Measurements from ENCODE around the gene CACFD1. TPM values are rescaled to one million over a fixed set of nuclear protein-coding genes. Genes with fewer than 3 reads are reported as not detected.

Gene CACFD1
- total RNA-seq, 1 experiment from 2014 or later = 6.9 TPM

DNA sequence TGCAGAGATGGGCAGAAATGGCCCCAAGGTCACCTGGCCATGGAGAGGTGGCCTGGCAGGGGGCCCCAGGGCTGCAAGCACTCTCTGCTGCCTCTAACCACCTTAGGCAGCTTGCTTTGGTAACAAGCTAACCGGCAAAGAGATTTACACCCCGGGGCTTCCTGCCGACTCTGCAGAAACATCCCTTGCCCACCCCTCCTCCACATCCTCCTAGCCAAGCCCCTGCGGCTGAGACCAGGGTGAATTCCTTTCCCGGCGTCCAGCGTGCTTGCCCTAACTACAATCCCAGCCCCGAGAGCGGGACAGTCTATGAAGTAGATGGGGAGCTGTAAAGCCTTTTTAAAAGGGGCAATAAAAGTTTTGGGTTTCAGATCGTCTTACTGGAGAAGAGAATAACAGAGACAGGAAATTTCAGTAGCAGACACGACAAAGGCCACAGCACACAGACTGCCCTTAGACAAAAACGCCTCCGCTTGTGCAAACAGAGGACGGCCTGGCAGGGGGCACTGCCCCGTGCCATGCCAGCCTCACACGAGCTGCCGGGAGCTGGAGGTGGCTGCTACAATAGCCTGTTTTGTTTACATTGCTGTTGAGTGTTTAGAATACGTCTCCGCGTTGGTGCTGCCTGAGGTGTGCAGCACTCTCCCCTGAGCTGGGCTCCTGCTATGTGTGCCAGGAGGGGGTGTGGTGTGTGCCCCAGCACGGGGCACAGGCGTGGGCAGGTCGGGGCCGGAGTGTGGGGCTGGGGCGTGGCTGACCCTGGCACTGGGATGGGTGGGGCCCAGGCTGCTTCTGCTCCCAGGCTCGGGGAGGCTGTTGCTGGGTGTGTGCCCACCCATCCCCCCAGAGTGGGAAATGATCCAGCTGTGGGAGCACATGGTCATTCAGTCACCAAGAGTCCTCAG is 49.7 kb downstream of the CACFD1 start:
- RAD21 ChIA-PET (ENCODE audit: low non-redundant PET in 1 of 2, low total read pairs in 2 of 2, uncharacterized antibody in 2 of 2, unreplicated experiment in 2 of 2) = interaction anchor here in 1 of 2 experiments (0.6 kb wide), 1 partner anchor 19 kb away, joined by 3 read pairs; no protein-coding TSS in a partner anchor
- H3K27ac ChIP-seq (ENCODE audit: low read depth, low read length) = no peak overlapping the region
- ATAC-seq = peak; percentile 49
- no peak overlapping the region for H3K4me3 ChIP-seq (replicated peaks in 1 of 2; ENCODE audit: low read depth in 1 of 2, low read length in 2 of 2)
- H3K4me1 ChIP-seq (ENCODE audit: control insufficient read depth in 1 of 2, insufficient read depth in 2 of 2, low read length in 2 of 2) = peaks cover 6 to 10% of the 10 kb centered on the region in 2 experiments; a peak in 3 of 4 replicates
- TF ChIP-seq, protein P1, sequence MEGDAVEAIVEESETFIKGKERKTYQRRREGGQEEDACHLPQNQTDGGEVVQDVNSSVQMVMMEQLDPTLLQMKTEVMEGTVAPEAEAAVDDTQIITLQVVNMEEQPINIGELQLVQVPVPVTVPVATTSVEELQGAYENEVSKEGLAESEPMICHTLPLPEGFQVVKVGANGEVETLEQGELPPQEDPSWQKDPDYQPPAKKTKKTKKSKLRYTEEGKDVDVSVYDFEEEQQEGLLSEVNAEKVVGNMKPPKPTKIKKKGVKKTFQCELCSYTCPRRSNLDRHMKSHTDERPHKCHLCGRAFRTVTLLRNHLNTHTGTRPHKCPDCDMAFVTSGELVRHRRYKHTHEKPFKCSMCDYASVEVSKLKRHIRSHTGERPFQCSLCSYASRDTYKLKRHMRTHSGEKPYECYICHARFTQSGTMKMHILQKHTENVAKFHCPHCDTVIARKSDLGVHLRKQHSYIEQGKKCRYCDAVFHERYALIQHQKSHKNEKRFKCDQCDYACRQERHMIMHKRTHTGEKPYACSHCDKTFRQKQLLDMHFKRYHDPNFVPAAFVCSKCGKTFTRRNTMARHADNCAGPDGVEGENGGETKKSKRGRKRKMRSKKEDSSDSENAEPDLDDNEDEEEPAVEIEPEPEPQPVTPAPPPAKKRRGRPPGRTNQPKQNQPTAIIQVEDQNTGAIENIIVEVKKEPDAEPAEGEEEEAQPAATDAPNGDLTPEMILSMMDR (IDR thresholded peaks at IDR 0.05 in 2 of 3, conservative IDR thresholded peaks at IDR 0.05 in 1 of 3; ENCODE audit: borderline replicate concordance in 1 of 3, insufficient read depth in 1 of 3, low read depth in 2 of 3, low read length in 2 of 3) = no peak
- H2AFZ ChIP-seq (ENCODE audit: low read depth, low read length, poor library complexity, severe bottlenecking) = no peak overlapping the region
- CTCF ChIA-PET = no interaction called here
- intact Hi-C loops (cut with micrococcal nuclease) = no loop called here
- POLR2A ChIA-PET = no interaction called here
- BruUV-seq (replicated peaks) = no TSS peak
- no peaks in the 10 kb centered on the region for H3K36me3 ChIP-seq (ENCODE audit: control insufficient read depth in 1 of 2, insufficient read depth in 2 of 2, low read length in 2 of 2)
- no peaks in the 10 kb centered on the region for H3K79me2 ChIP-seq (ENCODE audit: insufficient read depth, low read length)
- H3K4me2 ChIP-seq (ENCODE audit: low read length) = no peak overlapping the region
- DNase-seq (ENCODE audit: low read depth, low spot score) = no peak
- H3K9ac ChIP-seq (ENCODE audit: low read length) = no peak overlapping the region
- no peaks in the 10 kb centered on the region for H4K20me1 ChIP-seq (ENCODE audit: insufficient read depth)
- no peaks in the 10 kb centered on the region for H3K27me3 ChIP-seq (ENCODE audit: insufficient read depth, low read length)
- no peaks in the 10 kb centered on the region for H3K9me3 ChIP-seq (ENCODE audit: control insufficient read depth in 1 of 2, insufficient read depth in 1 of 2, low read depth in 1 of 2, low read length in 2 of 2)
- no peaks in the 10 kb centered on the region for H3K9me2 ChIP-seq (ENCODE audit: insufficient read depth)

DNA sequence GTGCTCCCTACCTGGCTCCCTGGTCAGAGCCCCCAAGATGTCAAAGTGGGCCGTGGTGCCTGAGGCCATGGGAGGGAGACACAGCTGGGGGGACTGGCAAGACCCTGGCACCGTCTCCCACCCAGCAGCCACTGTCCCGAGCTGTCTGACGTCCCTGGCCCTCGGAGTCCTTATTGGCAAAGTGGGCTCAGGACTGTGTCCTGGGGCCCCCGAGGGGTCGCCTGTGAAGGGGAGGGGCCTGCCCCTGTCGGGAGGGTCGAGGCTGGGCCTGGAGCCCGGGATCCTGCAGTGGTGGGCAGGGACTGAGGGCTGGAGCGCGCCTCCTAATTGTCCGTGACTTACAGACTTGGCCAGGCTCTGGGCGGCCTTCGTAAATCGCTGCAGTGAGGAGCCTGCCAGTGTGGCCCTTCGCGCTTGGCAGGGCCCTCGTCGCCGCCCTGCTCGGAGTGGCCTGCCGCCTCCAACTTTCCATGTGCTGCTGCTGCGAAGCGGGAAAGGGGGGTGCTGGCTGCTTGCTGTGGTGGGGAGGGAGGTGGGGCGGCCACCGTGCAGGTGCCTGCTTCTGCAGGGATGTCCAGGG is 51.2 kb downstream of the CACFD1 start:
- Histone ChIP-seq H3K4me2 (ENCODE audit: low read length) (no peak overlapping the region), H4K20me1 (ENCODE audit: insufficient read depth) (no peaks in the 10 kb centered on the region), H3K36me3 (ENCODE audit: control insufficient read depth in 1 of 2, insufficient read depth in 2 of 2, low read length in 2 of 2) (no peaks in the 10 kb centered on the region), H3K4me3 (replicated peaks in 1 of 2; ENCODE audit: low read depth in 1 of 2, low read length in 2 of 2) (no peak overlapping the region), H3K9me3 (ENCODE audit: control insufficient read depth in 1 of 2, insufficient read depth in 1 of 2, low read depth in 1 of 2, low read length in 2 of 2) (no peaks in the 10 kb centered on the region), H2AFZ (ENCODE audit: low read depth, low read length, poor library complexity, severe bottlenecking) (no peak overlapping the region), H3K27ac (ENCODE audit: low read depth, low read length) (no peak overlapping the region), H3K4me1 (ENCODE audit: control insufficient read depth in 1 of 2, insufficient read depth in 2 of 2, low read length in 2 of 2) (peaks cover 6 to 10% of the 10 kb centered on the region in 2 experiments; a peak in 3 of 4 replicates), H3K27me3 (ENCODE audit: insufficient read depth, low read length) (no peaks in the 10 kb centered on the region), H3K9ac (ENCODE audit: low read length) (no peak overlapping the region), H3K79me2 (ENCODE audit: insufficient read depth, low read length) (no peaks in the 10 kb centered on the region), H3K9me2 (ENCODE audit: insufficient read depth) (no peaks in the 10 kb centered on the region)
- CTCF ChIA-PET = no interaction called here
- POLR2A ChIA-PET = no interaction called here
- DNase-seq (ENCODE audit: low read depth, low spot score) (no peak), ATAC-seq (no peak)
- intact Hi-C loops (cut with micrococcal nuclease) = no loop called here
- RAD21 ChIA-PET (ENCODE audit: low non-redundant PET in 1 of 2, low total read pairs in 2 of 2, uncharacterized antibody in 2 of 2, unreplicated experiment in 2 of 2) = no interaction called here
- no TSS peak for BruUV-seq (replicated peaks)
- TF ChIP-seq ZFX (IDR thresholded peaks at IDR 0.05) (no peak), RAD21 (IDR thresholded peaks at IDR 0.05; ENCODE audit: low read depth) (no peak), POLR2A (IDR thresholded peaks at IDR 0.05; ENCODE audit: borderline replicate concordance, extremely low read depth, insufficient read depth, insufficient read length) (no peak), EZH2phosphoT487 (IDR thresholded peaks at IDR 0.05; ENCODE audit: borderline replicate concordance) (no peak), EGR1 (IDR thresholded peaks at IDR 0.05; ENCODE audit: low read depth) (no peak), YY1 (IDR thresholded peaks at IDR 0.05; ENCODE audit: extremely low read depth, insufficient replicate concordance, low read depth, low read length) (no peak), FOSL1 (IDR thresholded peaks at IDR 0.05; ENCODE audit: low read depth) (no peak)
- TF ChIP-seq, protein P2, sequence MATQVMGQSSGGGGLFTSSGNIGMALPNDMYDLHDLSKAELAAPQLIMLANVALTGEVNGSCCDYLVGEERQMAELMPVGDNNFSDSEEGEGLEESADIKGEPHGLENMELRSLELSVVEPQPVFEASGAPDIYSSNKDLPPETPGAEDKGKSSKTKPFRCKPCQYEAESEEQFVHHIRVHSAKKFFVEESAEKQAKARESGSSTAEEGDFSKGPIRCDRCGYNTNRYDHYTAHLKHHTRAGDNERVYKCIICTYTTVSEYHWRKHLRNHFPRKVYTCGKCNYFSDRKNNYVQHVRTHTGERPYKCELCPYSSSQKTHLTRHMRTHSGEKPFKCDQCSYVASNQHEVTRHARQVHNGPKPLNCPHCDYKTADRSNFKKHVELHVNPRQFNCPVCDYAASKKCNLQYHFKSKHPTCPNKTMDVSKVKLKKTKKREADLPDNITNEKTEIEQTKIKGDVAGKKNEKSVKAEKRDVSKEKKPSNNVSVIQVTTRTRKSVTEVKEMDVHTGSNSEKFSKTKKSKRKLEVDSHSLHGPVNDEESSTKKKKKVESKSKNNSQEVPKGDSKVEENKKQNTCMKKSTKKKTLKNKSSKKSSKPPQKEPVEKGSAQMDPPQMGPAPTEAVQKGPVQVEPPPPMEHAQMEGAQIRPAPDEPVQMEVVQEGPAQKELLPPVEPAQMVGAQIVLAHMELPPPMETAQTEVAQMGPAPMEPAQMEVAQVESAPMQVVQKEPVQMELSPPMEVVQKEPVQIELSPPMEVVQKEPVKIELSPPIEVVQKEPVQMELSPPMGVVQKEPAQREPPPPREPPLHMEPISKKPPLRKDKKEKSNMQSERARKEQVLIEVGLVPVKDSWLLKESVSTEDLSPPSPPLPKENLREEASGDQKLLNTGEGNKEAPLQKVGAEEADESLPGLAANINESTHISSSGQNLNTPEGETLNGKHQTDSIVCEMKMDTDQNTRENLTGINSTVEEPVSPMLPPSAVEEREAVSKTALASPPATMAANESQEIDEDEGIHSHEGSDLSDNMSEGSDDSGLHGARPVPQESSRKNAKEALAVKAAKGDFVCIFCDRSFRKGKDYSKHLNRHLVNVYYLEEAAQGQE (IDR thresholded peaks at IDR 0.05; ENCODE audit: low read depth) = no peak
- TF ChIP-seq, protein P1 (IDR thresholded peaks at IDR 0.05 in 2 of 3, conservative IDR thresholded peaks at IDR 0.05 in 1 of 3; ENCODE audit: borderline replicate concordance in 1 of 3, insufficient read depth in 1 of 3, low read depth in 2 of 3, low read length in 2 of 3) = no peak
